Measurements from ENCODE around the gene ACYP1.

Gene ACYP1

DNA sequence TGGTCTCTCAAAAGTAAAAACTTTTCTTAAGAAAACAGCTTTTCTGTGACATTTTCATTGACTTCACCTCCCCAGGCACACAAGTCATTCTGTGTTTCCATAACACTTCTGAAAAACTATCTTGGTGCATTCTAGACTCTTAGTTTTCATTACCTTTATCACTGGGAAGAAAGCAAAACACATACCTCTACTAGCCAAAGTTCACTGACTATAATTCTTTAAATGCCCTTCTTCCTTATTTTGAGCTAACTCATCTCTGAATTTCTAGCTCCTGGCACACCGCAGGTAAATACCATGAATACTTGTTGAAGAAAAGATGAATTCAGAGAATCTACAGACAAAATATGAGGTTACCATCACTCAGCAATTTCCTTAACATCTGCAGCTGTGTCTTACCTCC is 33.7 kb downstream of the ACYP1 start:
- Mint-ChIP-seq H3K36me3 (no peaks in the 10 kb centered on the region), H3K4me1 (no peaks in the 10 kb centered on the region), H3K9me3 (no peaks in the 10 kb centered on the region), H3K27ac (peak overlapping the region; percentile 39), H3K4me3 (no peak overlapping the region)
- DNase-seq (ENCODE audit: low spot score in 2 of 2) (no peak), ATAC-seq (no peak)

- Mint-ChIP-seq H3K4me1 (no peaks in the 10 kb centered on the region), H3K27ac (no peak overlapping the region), H3K36me3 (peaks cover 16% of the 10 kb centered on the region), H3K9me3 (no peaks in the 10 kb centered on the region), H3K4me3 (no peak overlapping the region)
- no peak for ATAC-seq
- DNase-seq (ENCODE audit: low spot score in 2 of 2): no peak
Observed at GRCh38 chr14:75025876-75026275, 37.9 kb downstream of the ACYP1 start.

DNA sequence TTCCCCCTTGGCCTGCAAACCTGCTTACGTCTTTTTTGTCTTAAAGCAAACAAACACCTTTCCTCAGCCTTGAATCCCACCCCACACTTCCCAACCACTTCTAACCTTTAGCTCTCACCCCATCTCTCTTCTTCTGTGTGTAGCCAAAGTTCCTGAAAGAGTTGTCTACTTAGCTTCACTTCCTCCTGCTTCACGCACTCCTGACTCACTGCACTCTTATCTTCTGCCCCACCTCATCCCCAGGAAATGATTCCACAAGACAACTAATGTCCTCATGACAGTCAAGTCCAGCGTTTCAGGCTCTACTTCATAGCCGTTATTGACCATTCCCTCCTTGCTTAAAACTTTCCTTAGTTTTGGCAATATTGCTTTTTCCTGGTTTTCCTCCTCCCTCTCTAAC is 38.7 kb downstream of the ACYP1 start:
- no peak overlapping the region for H3K27ac Mint-ChIP-seq
- no peaks in the 10 kb centered on the region for H3K4me1 Mint-ChIP-seq
- ATAC-seq: no peak
- peaks cover 24% of the 10 kb centered on the region for H3K36me3 Mint-ChIP-seq
- H3K9me3 Mint-ChIP-seq: no peaks in the 10 kb centered on the region
- DNase-seq (ENCODE audit: low spot score in 2 of 2): no peak
- H3K4me3 Mint-ChIP-seq: no peak overlapping the region

GRCh38 chr14:75023108-75023507 is 40.7 kb downstream of the ACYP1 start:
- no peaks in the 10 kb centered on the region for H3K4me1 Mint-ChIP-seq
- H3K9me3 Mint-ChIP-seq: no peaks in the 10 kb centered on the region
- DNase-seq (ENCODE audit: low spot score in 2 of 2) (no peak), ATAC-seq (no peak)
- peaks cover 44% of the 10 kb centered on the region for H3K36me3 Mint-ChIP-seq
- no peak overlapping the region for H3K4me3 Mint-ChIP-seq
- no peak overlapping the region for H3K27ac Mint-ChIP-seq

DNA sequence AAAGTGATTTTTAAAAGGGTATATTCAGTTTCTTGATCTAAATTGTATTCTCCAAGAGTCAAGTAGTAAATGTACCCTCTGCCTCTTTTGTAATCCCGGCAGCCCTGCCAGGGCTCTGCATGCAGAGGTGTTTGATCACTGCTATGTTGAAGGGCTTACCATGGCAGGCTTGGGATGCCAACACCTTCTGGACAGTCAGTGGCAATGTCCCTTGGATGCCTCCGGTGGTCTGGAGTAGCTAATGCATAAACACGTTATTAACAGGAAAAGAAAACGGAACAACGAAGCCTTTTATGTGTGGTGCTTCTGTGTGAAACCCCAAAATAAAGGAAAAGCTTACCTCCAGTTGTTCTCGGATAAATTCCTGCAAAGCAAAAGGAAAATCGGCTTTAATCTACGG is 41.2 kb downstream of the ACYP1 start:
- DNase-seq (ENCODE audit: low spot score in 2 of 2) (no peak), ATAC-seq (no peak)
- H3K27ac Mint-ChIP-seq: no peak overlapping the region
- H3K4me1 Mint-ChIP-seq: no peaks in the 10 kb centered on the region
- no peak overlapping the region for H3K4me3 Mint-ChIP-seq
- H3K36me3 Mint-ChIP-seq: peaks cover 48% of the 10 kb centered on the region
- H3K9me3 Mint-ChIP-seq: no peaks in the 10 kb centered on the region

DNA sequence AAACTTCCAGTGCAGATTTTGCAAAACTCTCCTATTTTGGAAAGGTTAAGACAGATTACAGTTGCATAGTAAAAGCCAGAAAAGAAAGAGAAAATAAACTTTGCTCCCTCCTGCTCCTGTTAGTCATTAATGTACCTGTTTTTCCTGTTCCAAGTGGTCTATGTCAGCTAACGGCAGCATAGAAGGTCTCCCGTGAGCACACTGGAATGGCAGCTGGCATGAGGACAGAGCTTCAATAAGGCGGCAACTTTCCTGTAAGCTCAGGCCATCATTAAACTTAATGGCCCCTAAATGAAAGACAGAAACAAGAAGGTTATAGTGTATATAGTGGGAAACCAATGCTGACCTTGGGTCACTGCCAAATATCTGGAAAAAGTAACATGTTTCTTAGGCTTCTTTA is 45.1 kb downstream of the ACYP1 start:
- ATAC-seq: no peak
- Mint-ChIP-seq H3K4me3 (no peak overlapping the region), H3K36me3 (peaks cover 85% of the 10 kb centered on the region)

GRCh38 chr14:75016815-75017214 is 47.0 kb downstream of the ACYP1 start:
- peaks cover 3% of the 10 kb centered on the region for H3K4me1 Mint-ChIP-seq
- peaks cover 79% of the 10 kb centered on the region for H3K36me3 Mint-ChIP-seq
- no peak overlapping the region for H3K4me3 Mint-ChIP-seq
- ATAC-seq (no peak), DNase-seq (ENCODE audit: low spot score in 2 of 2) (no peak)
- no peaks in the 10 kb centered on the region for H3K9me3 Mint-ChIP-seq
- peak overlapping the region; percentile 23 for H3K27ac Mint-ChIP-seq

More for the DNA sequence above, 45.1 kb downstream of the ACYP1 start:
- H3K27ac Mint-ChIP-seq: no peak overlapping the region
- no peaks in the 10 kb centered on the region for H3K9me3 Mint-ChIP-seq
- no peak for DNase-seq (ENCODE audit: low spot score in 2 of 2)
- H3K4me1 Mint-ChIP-seq: no peaks in the 10 kb centered on the region

- Mint-ChIP-seq H3K4me1 (peaks cover 16% of the 10 kb centered on the region), H3K36me3 (peaks cover 80% of the 10 kb centered on the region), H3K27ac (no peak overlapping the region), H3K4me3 (no peak overlapping the region), H3K9me3 (no peaks in the 10 kb centered on the region)
- ATAC-seq (no peak), DNase-seq (ENCODE audit: low spot score in 2 of 2) (no peak)
Observed at GRCh38 chr14:75015496-75015895, 48.3 kb downstream of the ACYP1 start.

GRCh38 chr14:75013290-75013689 is 50.5 kb downstream of the ACYP1 start:
- H3K4me1 Mint-ChIP-seq: peaks cover 17% of the 10 kb centered on the region
- no peak for DNase-seq (ENCODE audit: low spot score in 2 of 2)
- peak overlapping the region; percentile 84 for H3K27ac Mint-ChIP-seq
- no peaks in the 10 kb centered on the region for H3K9me3 Mint-ChIP-seq
- H3K36me3 Mint-ChIP-seq: peaks cover 80% of the 10 kb centered on the region
- no peak for ATAC-seq
- no peak overlapping the region for H3K4me3 Mint-ChIP-seq

- DNase-seq (ENCODE audit: low spot score in 2 of 2): no peak
- H3K36me3 Mint-ChIP-seq: peaks cover 80% of the 10 kb centered on the region
- no peak overlapping the region for H3K4me3 Mint-ChIP-seq
Observed at GRCh38 chr14:75011356-75011994, 52.3 kb downstream of the ACYP1 start.

GRCh38 chr14:75010472-75011093 is 53.2 kb downstream of the ACYP1 start:
- Mint-ChIP-seq H3K27ac (peak overlapping the region; percentile 13), H3K4me1 (peaks cover 23% of the 10 kb centered on the region), H3K4me3 (no peak overlapping the region), H3K36me3 (peaks cover 80% of the 10 kb centered on the region), H3K9me3 (no peaks in the 10 kb centered on the region)
- DNase-seq (ENCODE audit: low spot score in 2 of 2) (no peak), ATAC-seq (no peak)

More at GRCh38 chr14:75011356-75011994, 52.3 kb downstream of the ACYP1 start:
- Mint-ChIP-seq H3K27ac (peak overlapping the region; percentile 43), H3K4me1 (peaks cover 23% of the 10 kb centered on the region), H3K9me3 (no peaks in the 10 kb centered on the region)
- ATAC-seq: peak; percentile 96

- Mint-ChIP-seq H3K9me3 (no peaks in the 10 kb centered on the region), H3K36me3 (peaks cover 83% of the 10 kb centered on the region), H3K4me3 (no peak overlapping the region), H3K27ac (no peak overlapping the region), H3K4me1 (peaks cover 33% of the 10 kb centered on the region)
- DNase-seq (ENCODE audit: low spot score in 2 of 2): no peak
- no peak for ATAC-seq
Observed at GRCh38 chr14:75009176-75009575, 54.6 kb downstream of the ACYP1 start.

GRCh38 chr14:75005357-75005756 is 58.5 kb downstream of the ACYP1 start:
- ATAC-seq: no peak
- Mint-ChIP-seq H3K36me3 (peaks cover 80% of the 10 kb centered on the region), H3K9me3 (no peaks in the 10 kb centered on the region), H3K4me3 (no peak overlapping the region), H3K27ac (peak overlapping the region; percentile 95), H3K4me1 (peaks cover 38% of the 10 kb centered on the region)
- no peak for DNase-seq (ENCODE audit: low spot score in 2 of 2)

- H3K4me1 Mint-ChIP-seq: peaks cover 38% of the 10 kb centered on the region
- no peak for DNase-seq (ENCODE audit: low spot score in 2 of 2)
- no peaks in the 10 kb centered on the region for H3K9me3 Mint-ChIP-seq
- H3K36me3 Mint-ChIP-seq: peaks cover 61% of the 10 kb centered on the region
- H3K27ac Mint-ChIP-seq: peak overlapping the region; percentile 95
- ATAC-seq: no peak
- peak overlapping the region; percentile 96 for H3K4me3 Mint-ChIP-seq
Observed at GRCh38 chr14:75003250-75004027, 60.4 kb downstream of the ACYP1 start.

All from stimulated activated effector memory CD8-positive, alpha-beta T cell treated with anti-CD3 and anti-CD28 coated beads, Interleukin-12 subunit alpha, Interleukin-12 subunit beta, amount 100 ng/mL, for 72 hours (primary cell).